SK-N-SH treated with all-trans-retinoic acid at 6 μM for 48 hours (cell line): Measurements from ENCODE around the gene PLB1.

Source experiments
- ATAC-seq: fragments of 200-7000 bp; cut with Tn5 transposase; 3 replicates; pipeline ENCODE4 v1.9.1; 2020; ENCODE audit warnings: mild to moderate bottlenecking, moderate library complexity
- ARNTL ChIP-seq: fragments of 450-650 bp; formaldehyde crosslinking; IDR thresholded peaks from 2 replicates; pipeline ENCODE4 v1.5.0; 2020; ENCODE audit warnings: low read depth, mild to moderate bottlenecking, moderate library complexity, borderline replicate concordance
- BACH2 ChIP-seq: fragments of 250-450 bp; sonication (Bioruptor Pico); IDR thresholded peaks from 2 replicates; pipeline ENCODE4 v1.9.0; 2021; ENCODE audit warnings: mild to moderate bottlenecking, borderline replicate concordance
- CSDC2 ChIP-seq: fragments of 250-450 bp; sonication (Bioruptor Pico); IDR thresholded peaks from 2 replicates; pipeline ENCODE4 v1.5.0; 2020; ENCODE audit warnings: mild to moderate bottlenecking, moderate library complexity
- ESRRG ChIP-seq: fragments of 250-450 bp; sonication (Bioruptor Pico); IDR thresholded peaks from 2 replicates; pipeline ENCODE4 v1.6.1; 2021; ENCODE audit warnings: mild to moderate bottlenecking
- GLIS3 ChIP-seq: fragments of 250-450 bp; sonication (Bioruptor Pico); IDR thresholded peaks from 2 replicates; pipeline ENCODE4 v1.5.0; 2020; ENCODE audit warnings: mild to moderate bottlenecking, moderate library complexity
- ISL1 ChIP-seq: fragments of 250-450 bp; sonication (Bioruptor Pico); IDR thresholded peaks from 2 replicates; pipeline ENCODE4 v2.1.2; 2022; ENCODE audit warnings: mild to moderate bottlenecking, moderate library complexity
- OSR1 ChIP-seq: fragments of 250-450 bp; sonication (Bioruptor Pico); IDR thresholded peaks from 2 replicates; pipeline ENCODE4 v1.8.0; 2022; ENCODE audit warnings: moderate library complexity, mild to moderate bottlenecking, inconsistent platforms
- PPARA ChIP-seq: fragments of 250-450 bp; sonication (Bioruptor Pico); IDR thresholded peaks from 2 replicates; pipeline ENCODE4 v1.5.0; 2020; ENCODE audit warnings: mild to moderate bottlenecking, borderline replicate concordance
- SNAI2 ChIP-seq: fragments of 250-450 bp; sonication (Bioruptor Pico); IDR thresholded peaks from 2 replicates; pipeline ENCODE4 v1.5.0; 2020; ENCODE audit warnings: mild to moderate bottlenecking, moderate library complexity
- TOX ChIP-seq: fragments of 250-450 bp; sonication (Bioruptor Pico); IDR thresholded peaks from 2 replicates; pipeline ENCODE4 v1.8.0; 2021; ENCODE audit warnings: mild to moderate bottlenecking, moderate library complexity, borderline replicate concordance
- ZC3H10 ChIP-seq: fragments of 250-450 bp; sonication (Bioruptor Pico); IDR thresholded peaks from 2 replicates; pipeline ENCODE4 v1.5.1; 2021; ENCODE audit warnings: mild to moderate bottlenecking, moderate library complexity
- ZFP3 ChIP-seq: fragments of 250-450 bp; sonication (Bioruptor Pico); IDR thresholded peaks from 2 replicates; pipeline ENCODE4 v1.5.0; 2020; ENCODE audit warnings: mild to moderate bottlenecking, moderate library complexity
- ZFP30 ChIP-seq: fragments of 450-650 bp; formaldehyde crosslinking; IDR thresholded peaks from 2 replicates; pipeline ENCODE4 v1.5.0; 2022; ENCODE audit warnings: mild to moderate bottlenecking, moderate library complexity
- ZNF565 ChIP-seq: fragments of 450-650 bp; formaldehyde crosslinking; conservative IDR thresholded peaks from 2 replicates; pipeline ENCODE4 v1.5.0; 2020; ENCODE audit warnings: low read depth, mild to moderate bottlenecking, moderate library complexity
- ZNF8 ChIP-seq: fragments of 450-650 bp; formaldehyde crosslinking; IDR thresholded peaks from 2 replicates; pipeline ENCODE4 v1.5.0; 2020; ENCODE audit warnings: mild to moderate bottlenecking, moderate library complexity
- TF ChIP-seq, protein P1 (sequence below): fragments of 250-450 bp; sonication (Bioruptor Pico); IDR thresholded peaks from 2 replicates; pipeline ENCODE4 v1.5.0; 2020; ENCODE audit warnings: mild to moderate bottlenecking, moderate library complexity
- TF ChIP-seq, protein P2 (sequence below): fragments of 250-450 bp; sonication (Bioruptor Pico); IDR thresholded peaks from 2 replicates; pipeline ENCODE4 v1.5.1; 2021; ENCODE audit warnings: mild to moderate bottlenecking, moderate library complexity
- TF ChIP-seq, protein P3 (sequence below): fragments of 250-450 bp; sonication (Bioruptor Pico); IDR thresholded peaks from 2 replicates; pipeline ENCODE4 v1.5.1; 2020; ENCODE audit warnings: low read depth, mild to moderate bottlenecking, moderate library complexity
- TF ChIP-seq, protein P4 (sequence below): fragments of 250-450 bp; sonication (Bioruptor Pico); IDR thresholded peaks from 2 replicates; pipeline ENCODE4 v1.8.0; 2020; ENCODE audit warnings: mild to moderate bottlenecking, moderate library complexity, borderline replicate concordance

Gene PLB1

DNA sequence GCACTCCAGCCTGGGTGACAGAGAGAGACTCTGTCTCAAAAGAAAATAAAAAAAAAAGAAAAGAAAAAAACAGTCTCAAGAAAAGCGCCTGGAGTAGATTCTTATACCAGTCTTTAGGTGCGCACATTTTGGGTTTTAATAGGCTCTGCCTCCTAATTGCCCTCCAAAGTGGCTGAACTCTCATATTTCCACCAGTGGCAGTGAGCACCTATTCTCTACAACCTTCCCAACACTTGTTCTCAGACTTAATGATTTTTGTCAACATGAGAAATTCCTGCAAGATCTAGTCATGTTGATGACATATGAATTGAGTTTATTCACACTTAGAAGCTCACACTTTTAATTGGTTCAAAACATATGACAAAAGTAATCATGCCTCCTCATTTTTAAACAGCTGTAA lies 39.0 kb downstream of the PLB1 start (continued):
- no peak for TF ChIP-seq GLIS3 (CRISPR knock-in tag)

DNA sequence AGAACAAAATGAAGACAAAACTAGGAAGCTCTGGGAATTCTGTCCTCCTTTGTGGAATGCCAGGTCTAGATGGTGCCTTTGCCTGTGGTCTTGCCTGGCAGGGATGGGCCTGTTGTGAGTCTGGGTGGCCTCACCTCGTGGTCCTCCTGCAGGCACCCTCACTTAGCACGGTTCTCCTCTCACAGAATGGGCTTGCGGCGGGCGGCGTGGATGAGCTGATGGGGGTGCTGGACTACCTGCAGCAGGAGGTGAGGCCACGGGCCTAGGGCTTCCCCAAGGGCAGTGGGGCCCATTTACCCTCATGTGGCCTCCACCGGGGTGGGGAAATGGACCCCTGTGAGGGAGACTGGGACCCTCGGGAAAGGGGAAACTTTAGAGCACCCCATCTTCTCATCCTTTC lies 42.3 kb downstream of the PLB1 start:
- ATAC-seq: no peak

DNA sequence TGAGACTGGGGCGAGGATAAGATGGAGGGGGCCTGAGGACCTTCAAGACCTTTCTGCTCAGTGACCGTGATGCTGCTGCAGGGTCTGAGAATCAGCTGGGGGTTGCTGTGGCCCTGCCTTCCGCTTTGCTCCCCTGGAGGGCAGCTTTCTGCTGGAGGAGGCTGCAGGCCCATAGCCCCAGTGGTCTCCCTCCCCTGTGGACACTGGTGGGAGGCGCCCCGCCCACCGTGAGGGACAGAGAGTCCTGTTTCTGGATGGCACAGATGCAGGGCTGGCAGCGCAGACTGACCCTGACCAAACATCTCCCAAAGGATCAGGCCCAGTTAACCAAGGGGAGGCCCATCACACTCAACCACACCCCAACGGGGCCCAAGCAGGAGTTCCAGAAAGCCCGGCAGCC lies 42.8 kb downstream of the PLB1 start:
- TF ChIP-seq CSDC2 (CRISPR knock-in tag) (no peak), GLIS3 (CRISPR knock-in tag) (no peak), ISL1 (CRISPR knock-in tag) (no peak)
- TF ChIP-seq, protein P1, sequence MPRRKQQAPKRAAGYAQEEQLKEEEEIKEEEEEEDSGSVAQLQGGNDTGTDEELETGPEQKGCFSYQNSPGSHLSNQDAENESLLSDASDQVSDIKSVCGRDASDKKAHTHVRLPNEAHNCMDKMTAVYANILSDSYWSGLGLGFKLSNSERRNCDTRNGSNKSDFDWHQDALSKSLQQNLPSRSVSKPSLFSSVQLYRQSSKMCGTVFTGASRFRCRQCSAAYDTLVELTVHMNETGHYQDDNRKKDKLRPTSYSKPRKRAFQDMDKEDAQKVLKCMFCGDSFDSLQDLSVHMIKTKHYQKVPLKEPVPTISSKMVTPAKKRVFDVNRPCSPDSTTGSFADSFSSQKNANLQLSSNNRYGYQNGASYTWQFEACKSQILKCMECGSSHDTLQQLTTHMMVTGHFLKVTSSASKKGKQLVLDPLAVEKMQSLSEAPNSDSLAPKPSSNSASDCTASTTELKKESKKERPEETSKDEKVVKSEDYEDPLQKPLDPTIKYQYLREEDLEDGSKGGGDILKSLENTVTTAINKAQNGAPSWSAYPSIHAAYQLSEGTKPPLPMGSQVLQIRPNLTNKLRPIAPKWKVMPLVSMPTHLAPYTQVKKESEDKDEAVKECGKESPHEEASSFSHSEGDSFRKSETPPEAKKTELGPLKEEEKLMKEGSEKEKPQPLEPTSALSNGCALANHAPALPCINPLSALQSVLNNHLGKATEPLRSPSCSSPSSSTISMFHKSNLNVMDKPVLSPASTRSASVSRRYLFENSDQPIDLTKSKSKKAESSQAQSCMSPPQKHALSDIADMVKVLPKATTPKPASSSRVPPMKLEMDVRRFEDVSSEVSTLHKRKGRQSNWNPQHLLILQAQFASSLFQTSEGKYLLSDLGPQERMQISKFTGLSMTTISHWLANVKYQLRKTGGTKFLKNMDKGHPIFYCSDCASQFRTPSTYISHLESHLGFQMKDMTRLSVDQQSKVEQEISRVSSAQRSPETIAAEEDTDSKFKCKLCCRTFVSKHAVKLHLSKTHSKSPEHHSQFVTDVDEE (CRISPR knock-in tag): no peak
- TF ChIP-seq, all 23 proteins: peak for 0
- no peak for ATAC-seq

More for the DNA sequence above, 42.3 kb downstream of the PLB1 start:
- no peak for TF ChIP-seq SNAI2 (CRISPR knock-in tag)
- TF ChIP-seq, protein P2, sequence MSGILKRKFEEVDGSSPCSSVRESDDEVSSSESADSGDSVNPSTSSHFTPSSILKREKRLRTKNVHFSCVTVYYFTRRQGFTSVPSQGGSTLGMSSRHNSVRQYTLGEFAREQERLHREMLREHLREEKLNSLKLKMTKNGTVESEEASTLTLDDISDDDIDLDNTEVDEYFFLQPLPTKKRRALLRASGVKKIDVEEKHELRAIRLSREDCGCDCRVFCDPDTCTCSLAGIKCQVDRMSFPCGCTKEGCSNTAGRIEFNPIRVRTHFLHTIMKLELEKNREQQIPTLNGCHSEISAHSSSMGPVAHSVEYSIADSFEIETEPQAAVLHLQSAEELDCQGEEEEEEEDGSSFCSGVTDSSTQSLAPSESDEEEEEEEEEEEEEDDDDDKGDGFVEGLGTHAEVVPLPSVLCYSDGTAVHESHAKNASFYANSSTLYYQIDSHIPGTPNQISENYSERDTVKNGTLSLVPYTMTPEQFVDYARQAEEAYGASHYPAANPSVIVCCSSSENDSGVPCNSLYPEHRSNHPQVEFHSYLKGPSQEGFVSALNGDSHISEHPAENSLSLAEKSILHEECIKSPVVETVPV (CRISPR knock-in tag): no peak
- no peak for TF ChIP-seq ZFP30 (CRISPR knock-in tag)
- TF ChIP-seq GLIS3 (CRISPR knock-in tag): no peak
- no peak for TF ChIP-seq ZFP3 (CRISPR knock-in tag)
- TF ChIP-seq, all 23 proteins: peak for 0

DNA sequence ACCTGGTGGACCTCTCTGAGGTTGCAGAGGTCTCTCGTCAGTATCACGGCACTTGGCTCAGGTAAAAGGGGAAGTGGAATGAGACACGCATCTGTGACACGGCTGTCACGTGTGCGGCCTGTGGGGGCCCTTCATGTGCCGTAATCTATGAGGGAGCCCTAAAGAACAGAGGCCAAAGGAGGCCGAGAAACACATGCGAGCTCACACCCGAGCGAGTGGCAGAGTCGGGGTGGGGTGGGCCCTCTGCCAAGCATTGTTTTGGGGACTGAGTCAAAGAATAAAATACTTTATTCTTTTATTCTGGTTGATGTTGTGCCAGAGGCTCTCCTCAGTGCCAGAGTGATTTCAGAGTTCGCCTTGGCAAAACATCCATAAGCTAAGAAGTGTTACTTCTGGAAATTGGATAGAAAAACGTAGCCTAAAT lies 43.3 kb downstream of the PLB1 start:
- TF ChIP-seq ZFP3 (CRISPR knock-in tag): no peak
- TF ChIP-seq ZNF8: no peak
- no peak for TF ChIP-seq TOX
- TF ChIP-seq OSR1 (CRISPR knock-in tag): no peak
- no peak for TF ChIP-seq ZFP30 (CRISPR knock-in tag)
- TF ChIP-seq, protein P3, sequence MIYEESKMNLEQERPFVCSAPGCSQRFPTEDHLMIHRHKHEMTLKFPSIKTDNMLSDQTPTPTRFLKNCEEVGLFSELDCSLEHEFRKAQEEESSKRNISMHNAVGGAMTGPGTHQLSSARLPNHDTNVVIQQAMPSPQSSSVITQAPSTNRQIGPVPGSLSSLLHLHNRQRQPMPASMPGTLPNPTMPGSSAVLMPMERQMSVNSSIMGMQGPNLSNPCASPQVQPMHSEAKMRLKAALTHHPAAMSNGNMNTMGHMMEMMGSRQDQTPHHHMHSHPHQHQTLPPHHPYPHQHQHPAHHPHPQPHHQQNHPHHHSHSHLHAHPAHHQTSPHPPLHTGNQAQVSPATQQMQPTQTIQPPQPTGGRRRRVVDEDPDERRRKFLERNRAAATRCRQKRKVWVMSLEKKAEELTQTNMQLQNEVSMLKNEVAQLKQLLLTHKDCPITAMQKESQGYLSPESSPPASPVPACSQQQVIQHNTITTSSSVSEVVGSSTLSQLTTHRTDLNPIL: no peak
- TF ChIP-seq, protein P2 (CRISPR knock-in tag): no peak
- no peak for ATAC-seq

DNA sequence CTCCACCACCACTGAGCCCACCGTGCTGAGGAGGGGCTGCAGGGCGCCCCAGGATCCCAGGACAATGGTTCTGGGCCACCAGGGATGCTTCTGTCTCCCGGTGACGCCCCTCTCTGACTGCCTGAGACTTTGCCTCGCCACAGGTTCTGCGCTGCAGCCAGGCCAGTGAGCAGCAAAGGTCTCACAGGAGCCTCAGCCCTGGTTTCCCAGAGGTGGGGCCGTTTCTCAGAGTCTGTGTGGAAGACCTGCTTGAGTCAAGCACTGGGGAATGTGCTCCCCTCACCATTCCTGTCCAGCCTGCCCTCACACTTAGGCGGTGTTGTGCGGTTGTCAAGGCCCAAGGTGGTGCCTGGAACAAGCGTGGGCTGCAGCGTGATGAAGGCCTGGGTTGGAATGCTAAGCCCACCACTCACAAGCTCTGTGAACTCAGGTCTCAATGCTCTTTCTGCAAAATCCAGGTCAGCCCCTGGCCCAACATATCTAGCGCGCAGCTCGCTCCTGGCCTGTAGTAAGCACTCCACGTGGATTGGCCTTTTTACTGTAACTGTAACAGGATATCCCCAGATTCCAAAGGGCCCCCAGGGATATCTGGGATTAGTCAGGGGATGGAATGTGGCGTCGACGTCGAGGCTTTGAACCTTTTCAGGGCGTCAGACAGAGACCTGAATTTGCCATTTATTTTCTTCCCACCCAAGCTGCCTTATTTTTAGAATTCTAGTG lies 47.6 kb downstream of the PLB1 start:
- no peak for ATAC-seq
- TF ChIP-seq ARNTL (CRISPR knock-in tag) (no peak), ISL1 (CRISPR knock-in tag) (no peak), ZFP3 (CRISPR knock-in tag) (no peak), ZC3H10 (CRISPR knock-in tag) (no peak), ZNF565 (CRISPR knock-in tag) (no peak), OSR1 (CRISPR knock-in tag) (no peak), ESRRG (CRISPR knock-in tag) (no peak), ZFP30 (CRISPR knock-in tag) (no peak), PPARA (no peak), CSDC2 (CRISPR knock-in tag) (no peak), BACH2 (CRISPR knock-in tag) (no peak), GLIS3 (CRISPR knock-in tag) (no peak)
- TF ChIP-seq, protein P1 (CRISPR knock-in tag): no peak
- TF ChIP-seq, protein P4, sequence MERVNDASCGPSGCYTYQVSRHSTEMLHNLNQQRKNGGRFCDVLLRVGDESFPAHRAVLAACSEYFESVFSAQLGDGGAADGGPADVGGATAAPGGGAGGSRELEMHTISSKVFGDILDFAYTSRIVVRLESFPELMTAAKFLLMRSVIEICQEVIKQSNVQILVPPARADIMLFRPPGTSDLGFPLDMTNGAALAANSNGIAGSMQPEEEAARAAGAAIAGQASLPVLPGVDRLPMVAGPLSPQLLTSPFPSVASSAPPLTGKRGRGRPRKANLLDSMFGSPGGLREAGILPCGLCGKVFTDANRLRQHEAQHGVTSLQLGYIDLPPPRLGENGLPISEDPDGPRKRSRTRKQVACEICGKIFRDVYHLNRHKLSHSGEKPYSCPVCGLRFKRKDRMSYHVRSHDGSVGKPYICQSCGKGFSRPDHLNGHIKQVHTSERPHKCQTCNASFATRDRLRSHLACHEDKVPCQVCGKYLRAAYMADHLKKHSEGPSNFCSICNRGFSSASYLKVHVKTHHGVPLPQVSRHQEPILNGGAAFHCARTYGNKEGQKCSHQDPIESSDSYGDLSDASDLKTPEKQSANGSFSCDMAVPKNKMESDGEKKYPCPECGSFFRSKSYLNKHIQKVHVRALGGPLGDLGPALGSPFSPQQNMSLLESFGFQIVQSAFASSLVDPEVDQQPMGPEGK (CRISPR knock-in tag): no peak
